GM21423 (cell line): Measurements from ENCODE around the gene TICAM1.
"Not testable (repeated sequence)": the region's sequence is repeated elsewhere in the genome, so short reads cannot be mapped to it uniquely, and the experiment has no call there.

ENCODE experiments used
- ATAC-seq: cut with Tn5 transposase; IDR thresholded peaks from one replicate; pipeline ENCODE4 v1.9.1; 2021; ENCODE audit warnings: mild to moderate bottlenecking, moderate library complexity; ENCODE audit not compliant: unreplicated experiment

The TICAM1 gene

GRCh38 chr19:4831304-4831978 is at the start of gene TICAM1:
Gene TICAM1 (minus strand): TSS chr19:4831712. CDS start chr19:4818377, 13,335 bp downstream.
- peak; percentile 68 for ATAC-seq

GRCh38 chr19:4879041-4879440 is 47.5 kb upstream of the TICAM1 start:
- no peak for ATAC-seq

- ATAC-seq: no peak
Measured at GRCh38 chr19:4878491-4878968, 47.0 kb upstream of the TICAM1 start.

- no peak for ATAC-seq
Measured at GRCh38 chr19:4877753-4878490, 46.4 kb upstream of the TICAM1 start.

GRCh38 chr19:4873930-4874329 is 42.4 kb upstream of the TICAM1 start:
- ATAC-seq: no peak

GRCh38 chr19:4871711-4872110 is 40.2 kb upstream of the TICAM1 start:
- no peak for ATAC-seq

GRCh38 chr19:4870025-4870700 is 38.7 kb upstream of the TICAM1 start:
- no peak for ATAC-seq

GRCh38 chr19:4868286-4868834 is 36.8 kb upstream of the TICAM1 start:
- no peak for ATAC-seq

- ATAC-seq: peak; percentile 71
Measured at GRCh38 chr19:4867534-4868285, 36.2 kb upstream of the TICAM1 start, which contains the start of gene PLIN3. Gene PLIN3 (minus strand): TSS chr19:4867667. CDS start chr19:4861394, 6,273 bp downstream.

GRCh38 chr19:4866595-4867424 is 35.3 kb upstream of the TICAM1 start:
- ATAC-seq: no peak

- no peak for ATAC-seq
Measured at GRCh38 chr19:4861147-4861546, 29.6 kb upstream of the TICAM1 start.

GRCh38 chr19:4859697-4860096 is 28.2 kb upstream of the TICAM1 start:
- ATAC-seq: no peak

GRCh38 chr19:4856468-4856867 is 25.0 kb upstream of the TICAM1 start:
- ATAC-seq: not testable (repeated sequence)

GRCh38 chr19:4853506-4853905 is 22.0 kb upstream of the TICAM1 start:
- not testable (repeated sequence) for ATAC-seq

- no peak for ATAC-seq
Measured at GRCh38 chr19:4852484-4852883, 21.0 kb upstream of the TICAM1 start.

GRCh38 chr19:4851551-4852290 is 20.2 kb upstream of the TICAM1 start:
- no peak for ATAC-seq

GRCh38 chr19:4849019-4849418 is 17.5 kb upstream of the TICAM1 start:
- ATAC-seq: no peak

GRCh38 chr19:4847190-4847973 is 15.9 kb upstream of the TICAM1 start:
- ATAC-seq: no peak
